ENCODE data around the gene SH2D5. TPM values are rescaled to one million over a fixed set of nuclear protein-coding genes. Genes with fewer than 3 reads are reported as not detected.

SH2D5 gene
- total RNA-seq, 4 donors from 2014 or later: 0.37 TPM; not detected in 3

- TF ChIP-seq POLR2A (IDR thresholded peaks at IDR 0.05) (no peak), EP300 (IDR thresholded peaks at IDR 0.05; ENCODE audit: low read depth) (no peak), CTCF (IDR thresholded peaks at IDR 0.05) (no peak), POLR2AphosphoS5 (IDR thresholded peaks at IDR 0.05) (no peak)
- H3K4me3 ChIP-seq: no peak overlapping the region
- H3K27me3 ChIP-seq: no peaks in the 10 kb centered on the region
- H3K4me1 ChIP-seq: no peaks in the 10 kb centered on the region
- in situ Hi-C loops (cut with MboI; ENCODE audit: low pct_ligation_motif_present in 1 of 4, low pct_unique_long_range_greater_than_20kb in 1 of 4, low sequenced_read_pairs in 3 of 4): no loop called here
- DNase-seq: no peak
- no peaks in the 10 kb centered on the region for H3K9me3 ChIP-seq
- H3K27ac ChIP-seq: no peak overlapping the region
- intact Hi-C loops (cut with DNase I; ENCODE audit: low total_unique reads): no loop called here
- H3K36me3 ChIP-seq: peaks cover 0 to 96% (median 46%) of the 10 kb centered on the region in 4 donors
Measured at GRCh38 chr1:20767271-20767670, 34.8 kb upstream of the SH2D5 start.

GRCh38 chr1:20763417-20763816 is 30.9 kb upstream of the SH2D5 start:
- Histone ChIP-seq H3K27ac (no peak overlapping the region), H3K4me3 (no peak overlapping the region), H3K9me3 (no peaks in the 10 kb centered on the region), H3K4me1 (no peaks in the 10 kb centered on the region), H3K36me3 (peaks cover 0 to 92% (median 39%) of the 10 kb centered on the region in 4 donors), H3K27me3 (no peaks in the 10 kb centered on the region)
- intact Hi-C loops (cut with DNase I; ENCODE audit: low total_unique reads) (no loop called here), in situ Hi-C loops (cut with MboI; ENCODE audit: low pct_ligation_motif_present in 1 of 4, low pct_unique_long_range_greater_than_20kb in 1 of 4, low sequenced_read_pairs in 3 of 4) (no loop called here)
- TF ChIP-seq CTCF (IDR thresholded peaks at IDR 0.05) (no peak), POLR2A (IDR thresholded peaks at IDR 0.05) (no peak), POLR2AphosphoS5 (IDR thresholded peaks at IDR 0.05) (no peak), EP300 (IDR thresholded peaks at IDR 0.05; ENCODE audit: low read depth) (no peak)
- 92 to 100% methylated on average over 3 of the region's 3 CpGs for WGBS, 2 donors (ENCODE audit: low coverage in 1 of 2)
- DNase-seq: no peak

- in situ Hi-C loops (cut with MboI; ENCODE audit: low pct_ligation_motif_present in 1 of 4, low pct_unique_long_range_greater_than_20kb in 1 of 4, low sequenced_read_pairs in 3 of 4) (no loop called here), intact Hi-C loops (cut with DNase I; ENCODE audit: low total_unique reads) (no loop called here)
- WGBS, 2 donors (ENCODE audit: low coverage in 1 of 2): 83 to 94% methylated on average over 1 to 6 of the region's 6 CpGs
- Histone ChIP-seq H3K36me3 (peaks cover 0 to 92% (median 38%) of the 10 kb centered on the region in 4 donors), H3K27ac (no peak overlapping the region), H3K4me1 (no peaks in the 10 kb centered on the region), H3K4me3 (no peak overlapping the region), H3K27me3 (no peaks in the 10 kb centered on the region), H3K9me3 (no peaks in the 10 kb centered on the region)
- TF ChIP-seq CTCF (IDR thresholded peaks at IDR 0.05): no peak
- no peak for TF ChIP-seq EP300 (IDR thresholded peaks at IDR 0.05; ENCODE audit: low read depth)
- no peak for TF ChIP-seq POLR2AphosphoS5 (IDR thresholded peaks at IDR 0.05)
- TF ChIP-seq POLR2A (IDR thresholded peaks at IDR 0.05): no peak
- no peak for DNase-seq
Measured at GRCh38 chr1:20760322-20760721, 27.8 kb upstream of the SH2D5 start.

GRCh38 chr1:20753589-20753988 is 21.1 kb upstream of the SH2D5 start:
- Histone ChIP-seq H3K4me3 (no peak overlapping the region), H3K36me3 (peaks cover 0 to 54% (median 23%) of the 10 kb centered on the region in 4 donors), H3K27me3 (no peaks in the 10 kb centered on the region), H3K4me1 (no peaks in the 10 kb centered on the region), H3K9me3 (no peaks in the 10 kb centered on the region), H3K27ac (no peak overlapping the region)
- WGBS, 2 donors (ENCODE audit: low coverage in 1 of 2): 83 to 87% methylated on average over 2 to 3 of the region's 3 CpGs
- in situ Hi-C loops (cut with MboI; ENCODE audit: low pct_ligation_motif_present in 1 of 4, low pct_unique_long_range_greater_than_20kb in 1 of 4, low sequenced_read_pairs in 3 of 4) (no loop called here), intact Hi-C loops (cut with DNase I; ENCODE audit: low total_unique reads) (no loop called here)
- TF ChIP-seq CTCF (IDR thresholded peaks at IDR 0.05) (no peak), POLR2A (IDR thresholded peaks at IDR 0.05) (no peak), EP300 (IDR thresholded peaks at IDR 0.05; ENCODE audit: low read depth) (no peak), POLR2AphosphoS5 (IDR thresholded peaks at IDR 0.05) (no peak)
- no peak for DNase-seq

Data from transverse colon (tissue), 4 donors.